ENCODE measurements around the gene FNBP1L.

Gene FNBP1L

DNA sequence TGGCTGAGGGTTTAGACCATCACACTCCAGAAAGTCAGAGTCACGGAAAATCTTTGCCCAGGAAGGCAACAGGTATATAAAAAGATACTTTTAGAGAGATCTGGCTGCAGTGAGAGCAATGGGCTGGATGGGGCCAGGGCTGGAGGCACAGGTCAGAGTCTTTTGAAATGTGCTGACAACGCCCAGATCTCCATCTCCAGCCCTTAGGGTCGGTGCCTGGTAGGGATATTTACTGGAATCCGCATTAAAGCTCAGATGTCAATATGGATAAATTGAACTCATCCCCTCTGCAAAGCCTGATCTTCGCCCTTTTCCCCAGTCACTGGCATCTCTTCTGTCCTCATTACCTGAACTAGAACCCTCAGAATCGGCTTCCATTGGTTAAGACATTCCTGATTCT is 151.6 kb downstream of the FNBP1L start:
- no peak overlapping the region for H3K4me3 ChIP-seq (ENCODE audit: low read depth, low read length)
- DNase-seq (ENCODE audit: low read depth), result no peak

DNA sequence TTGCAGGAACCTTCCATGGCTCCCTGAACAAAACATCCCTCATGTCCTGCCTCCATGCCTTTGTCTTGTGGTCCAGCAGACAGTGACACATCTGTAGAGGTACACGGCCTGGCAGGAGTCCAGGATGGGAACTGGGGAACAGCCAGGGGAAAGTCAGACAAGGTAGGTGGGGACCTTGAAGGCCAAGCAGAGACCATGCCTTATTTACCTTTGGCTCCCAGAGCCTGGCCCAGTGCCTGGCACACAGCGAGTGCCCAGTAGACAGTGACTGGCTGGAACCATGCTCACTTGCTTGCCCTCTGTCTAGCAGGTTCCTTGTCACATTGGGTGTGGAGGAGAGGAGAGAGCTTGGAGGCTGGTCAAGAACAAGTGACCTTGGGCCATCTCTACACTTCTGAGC is 152.7 kb downstream of the FNBP1L start:
- H3K4me3 ChIP-seq (ENCODE audit: low read depth, low read length), result no peak overlapping the region
- DNase-seq (ENCODE audit: low read depth), result no peak

DNA sequence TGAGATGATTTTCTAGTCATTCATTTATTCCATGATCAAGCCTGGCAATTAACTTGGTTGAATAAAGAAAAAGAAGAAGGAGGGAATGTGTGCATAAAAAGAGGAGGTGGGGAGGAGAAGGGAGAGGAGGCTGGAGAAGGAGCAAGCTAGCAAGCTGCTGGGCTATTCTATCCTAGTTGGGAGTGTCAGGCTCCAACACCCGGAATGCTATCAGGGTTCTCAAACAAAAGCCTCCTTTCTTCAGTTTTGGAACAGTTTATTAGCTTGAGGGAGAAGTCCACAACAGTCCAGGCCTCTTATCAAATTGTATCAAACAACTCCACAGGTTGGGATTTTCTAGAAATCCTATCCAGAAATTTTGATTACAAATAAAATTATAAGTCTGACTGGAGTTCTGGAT is 153.8 kb downstream of the FNBP1L start:
- no peak for DNase-seq (ENCODE audit: low read depth)
- no peak overlapping the region for H3K4me3 ChIP-seq (ENCODE audit: low read depth, low read length)

DNA sequence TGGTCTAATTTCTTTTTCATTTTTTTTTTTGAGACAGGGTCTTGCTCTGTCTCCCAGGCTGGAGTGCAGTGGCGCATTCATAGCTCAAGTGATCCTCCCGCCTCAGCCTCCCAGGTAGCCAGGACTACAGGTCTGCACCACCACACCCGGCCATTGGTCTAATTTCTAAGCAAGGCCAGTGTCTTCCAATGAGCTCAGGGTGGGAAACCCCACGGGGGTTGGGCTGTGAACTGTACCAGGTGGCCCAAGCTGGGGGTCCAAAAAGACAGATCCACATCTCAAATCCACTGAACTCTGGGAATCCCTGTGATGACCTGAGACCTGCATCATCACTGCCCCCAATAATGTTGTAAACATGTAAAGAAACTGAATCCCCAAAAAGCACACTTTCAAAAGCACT is 154.2 kb downstream of the FNBP1L start:
- no peak for DNase-seq (ENCODE audit: low read depth)
- H3K4me3 ChIP-seq (ENCODE audit: low read depth, low read length), result no peak overlapping the region

DNA sequence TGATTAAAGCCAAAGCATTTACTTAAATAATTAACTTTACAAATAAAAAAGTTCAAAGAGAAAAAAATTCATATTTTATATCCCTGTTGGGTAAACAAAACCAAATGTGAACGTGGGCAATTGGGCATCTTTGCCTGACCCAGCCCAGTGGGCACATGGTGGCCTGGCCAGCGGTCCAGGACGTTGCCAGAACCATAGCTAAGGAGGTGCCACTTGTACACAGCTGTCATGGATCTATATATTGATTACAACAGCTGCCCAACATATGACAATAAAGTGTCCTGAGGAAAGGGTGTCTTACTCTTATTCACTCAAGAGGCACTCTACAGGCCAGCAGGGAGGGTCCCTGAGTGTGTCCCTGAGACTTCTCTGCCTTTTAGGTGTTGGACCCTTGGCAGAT is 155.2 kb downstream of the FNBP1L start:
- H3K4me3 ChIP-seq (ENCODE audit: low read depth, low read length), result no peak overlapping the region
- no peak for DNase-seq (ENCODE audit: low read depth)

DNA sequence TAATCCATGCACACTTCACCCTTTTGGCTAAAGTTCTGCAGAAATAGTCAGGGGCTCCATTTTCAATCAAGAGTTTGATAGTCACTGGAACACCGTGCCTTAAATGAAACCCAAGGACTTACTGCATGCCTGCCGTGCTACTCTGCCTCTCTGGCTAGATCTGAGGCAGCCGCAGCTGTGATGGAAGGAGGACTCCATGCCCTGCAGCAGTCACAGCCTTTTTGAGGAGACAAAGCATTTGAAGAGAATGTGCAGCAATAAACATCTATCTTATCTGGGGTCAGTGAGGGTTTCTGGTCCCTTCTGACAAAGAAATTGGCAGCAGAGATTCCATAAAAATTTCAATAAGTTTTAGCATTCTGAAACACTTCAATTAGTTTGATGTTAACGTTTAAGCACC is 155.7 kb downstream of the FNBP1L start:
- no peak overlapping the region for H3K4me3 ChIP-seq (ENCODE audit: low read depth, low read length)
- DNase-seq (ENCODE audit: low read depth), result no peak

All from skeletal muscle cell (primary cell).